Stimulated activated CD8-positive, alpha-beta memory T cell treated with anti-CD3 and anti-CD28 coated beads, Interleukin-2, amount 100 ng/mL, for 48 hours (primary cell): ENCODE results near the gene HSPG2.
"Not testable (repeated sequence)": the region's sequence is repeated elsewhere in the genome, so short reads cannot be mapped to it uniquely, and the experiment has no call there.

ENCODE experiments used
- DNase-seq, 2 donors: peaks; one replicate each; pipeline ENCODE4 v3.0.0-alpha.2; 2020; ENCODE audit warnings: low read depth in 2 of 2

HSPG2 gene

DNA sequence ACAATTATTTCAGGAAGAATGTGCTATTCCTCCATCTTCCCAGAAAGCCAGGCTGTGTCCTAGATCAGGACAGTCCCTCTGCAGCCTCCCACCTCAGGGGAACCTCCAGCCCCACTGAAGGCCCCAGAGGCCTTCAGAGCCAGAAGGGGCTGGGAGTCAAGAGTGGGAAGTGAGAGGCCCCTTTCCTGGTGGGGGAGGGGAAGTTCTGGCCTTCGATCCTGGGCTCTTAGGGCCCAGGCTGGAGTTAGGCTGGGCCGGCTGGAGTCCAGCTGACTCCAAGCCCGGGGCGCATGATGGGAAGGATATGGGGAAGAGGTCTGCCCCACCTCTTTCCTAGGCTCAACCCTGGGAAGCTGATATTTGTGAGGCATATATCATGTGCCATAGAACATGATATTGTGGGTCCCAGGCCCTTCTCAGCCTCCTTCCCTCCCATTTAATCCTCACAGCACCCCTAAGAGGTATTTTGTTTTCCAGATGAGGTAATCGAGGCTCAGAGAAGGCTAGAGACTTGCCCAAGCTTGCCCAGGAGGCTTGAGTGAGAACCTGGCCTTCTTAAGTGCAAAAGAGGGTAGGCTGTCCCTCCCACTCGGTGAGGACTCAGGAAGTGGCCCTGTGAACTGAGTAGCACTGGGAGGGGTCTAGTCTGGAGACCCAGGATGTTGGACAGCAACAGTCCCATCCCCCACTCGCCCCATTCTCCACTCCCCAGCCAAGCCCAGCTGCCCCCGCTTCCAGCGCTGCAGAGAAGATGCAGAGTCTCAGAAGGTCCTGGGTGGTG, 18.6 kb upstream of the HSPG2 start:
- no peak for DNase-seq

DNA sequence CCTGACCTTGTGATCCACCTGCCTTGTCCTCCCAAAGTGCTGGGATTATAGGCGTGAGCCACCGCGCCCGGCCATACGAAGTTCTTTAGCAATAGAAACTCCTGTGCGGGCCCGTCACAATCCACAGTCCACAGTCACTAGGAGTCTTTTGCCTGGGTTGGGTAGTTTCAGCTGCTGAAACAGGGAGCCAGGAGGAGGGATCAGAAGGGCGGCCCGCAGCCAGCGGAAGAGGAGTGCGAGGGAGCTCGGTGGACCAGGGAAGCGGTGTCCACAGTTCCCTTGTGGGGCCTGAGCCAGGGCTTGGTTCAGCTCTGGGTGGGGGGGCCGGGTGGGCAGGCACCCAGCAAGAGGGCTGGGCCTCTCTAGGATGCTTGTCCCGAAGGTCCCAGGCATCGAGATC, 17.9 kb upstream of the HSPG2 start:
- no peak for DNase-seq

DNA sequence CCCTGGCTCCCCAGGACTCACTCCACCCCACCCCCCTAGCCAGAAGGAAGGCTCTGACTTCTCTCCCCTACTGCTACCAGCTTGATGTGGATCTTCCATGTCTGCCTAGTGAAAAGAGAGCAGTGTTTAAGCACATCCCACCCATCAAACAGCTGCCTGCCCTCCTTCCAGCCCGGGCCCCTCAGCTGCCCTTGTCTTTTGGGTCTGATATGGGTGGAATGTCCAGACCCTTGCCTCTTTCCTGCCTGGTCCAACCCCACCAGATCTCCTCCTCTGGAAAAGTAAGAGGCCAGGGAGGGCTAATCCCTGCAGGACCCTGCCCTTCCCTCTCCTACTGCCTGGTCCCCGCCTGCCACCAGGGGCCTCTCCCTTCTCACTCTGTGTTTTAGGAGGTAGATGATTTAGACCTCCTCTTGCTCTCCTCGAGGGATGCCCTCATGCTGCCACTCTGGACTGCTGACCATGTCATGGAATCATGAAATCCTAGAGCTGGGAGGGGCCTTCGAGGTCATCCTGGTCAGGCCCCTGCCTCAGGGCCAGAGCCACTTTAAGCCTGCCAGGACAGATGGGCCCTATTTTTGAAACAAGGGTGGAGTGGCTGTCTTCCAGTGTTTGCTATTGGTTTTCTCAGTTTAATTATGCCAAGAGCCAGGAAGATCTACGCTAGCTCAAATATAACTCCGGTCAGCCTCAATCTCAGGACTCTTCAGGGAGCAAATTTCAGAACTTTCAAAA, 15.8 kb upstream of the HSPG2 start:
- no peak for DNase-seq

DNA sequence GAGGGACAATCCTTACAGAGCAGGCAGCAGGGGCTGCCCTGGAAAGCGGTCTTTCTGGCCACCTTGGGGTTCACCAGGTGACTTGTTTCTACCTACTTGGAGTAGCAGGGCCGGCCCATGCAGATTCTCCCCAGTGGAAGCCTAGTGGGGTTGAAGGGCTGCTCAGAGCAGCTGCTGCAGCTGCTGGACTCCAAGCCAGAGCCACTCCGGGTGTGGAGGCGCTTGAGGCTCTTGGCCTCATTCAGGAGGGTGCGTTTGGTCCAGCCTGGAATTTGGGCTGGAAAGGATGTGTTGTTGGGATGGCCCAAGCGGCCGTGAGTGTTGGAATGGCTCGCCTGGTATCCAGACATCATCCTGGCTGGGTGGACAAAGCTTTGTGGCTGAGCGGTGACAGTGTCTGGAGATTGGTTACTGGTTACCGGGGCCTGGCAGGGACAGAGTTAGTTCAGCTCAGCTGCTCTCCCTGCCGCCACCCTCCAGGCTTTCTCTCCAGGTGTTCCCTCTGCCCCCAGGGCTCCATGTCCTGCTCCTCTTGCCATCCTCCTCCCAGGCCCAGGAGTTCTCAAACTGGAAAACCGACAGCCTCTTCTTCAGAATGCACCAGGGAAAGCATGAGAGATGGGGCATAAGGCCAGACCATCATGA, 14.2 kb upstream of the HSPG2 start:
- no peak for DNase-seq

DNA sequence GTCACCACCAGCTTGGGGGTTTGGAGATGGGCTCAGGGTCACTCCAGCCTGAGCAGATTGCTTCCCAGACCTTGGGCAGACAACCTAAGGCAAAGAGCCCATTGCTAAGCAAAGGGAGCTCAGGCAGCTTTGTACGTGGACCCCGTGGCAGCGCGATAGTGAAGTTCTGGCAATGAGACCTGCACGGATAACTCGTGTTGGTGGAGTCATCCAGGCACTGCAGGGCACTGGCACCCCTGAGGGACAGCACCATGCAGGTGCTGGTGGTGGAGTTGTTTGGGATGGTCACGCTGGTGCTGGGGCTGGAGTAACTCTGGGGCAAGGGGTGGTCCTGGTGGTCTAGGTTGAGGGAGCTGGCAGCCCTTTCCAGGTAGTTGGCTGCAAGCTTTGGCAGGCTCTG, 13.6 kb upstream of the HSPG2 start:
- DNase-seq, result no peak

DNA sequence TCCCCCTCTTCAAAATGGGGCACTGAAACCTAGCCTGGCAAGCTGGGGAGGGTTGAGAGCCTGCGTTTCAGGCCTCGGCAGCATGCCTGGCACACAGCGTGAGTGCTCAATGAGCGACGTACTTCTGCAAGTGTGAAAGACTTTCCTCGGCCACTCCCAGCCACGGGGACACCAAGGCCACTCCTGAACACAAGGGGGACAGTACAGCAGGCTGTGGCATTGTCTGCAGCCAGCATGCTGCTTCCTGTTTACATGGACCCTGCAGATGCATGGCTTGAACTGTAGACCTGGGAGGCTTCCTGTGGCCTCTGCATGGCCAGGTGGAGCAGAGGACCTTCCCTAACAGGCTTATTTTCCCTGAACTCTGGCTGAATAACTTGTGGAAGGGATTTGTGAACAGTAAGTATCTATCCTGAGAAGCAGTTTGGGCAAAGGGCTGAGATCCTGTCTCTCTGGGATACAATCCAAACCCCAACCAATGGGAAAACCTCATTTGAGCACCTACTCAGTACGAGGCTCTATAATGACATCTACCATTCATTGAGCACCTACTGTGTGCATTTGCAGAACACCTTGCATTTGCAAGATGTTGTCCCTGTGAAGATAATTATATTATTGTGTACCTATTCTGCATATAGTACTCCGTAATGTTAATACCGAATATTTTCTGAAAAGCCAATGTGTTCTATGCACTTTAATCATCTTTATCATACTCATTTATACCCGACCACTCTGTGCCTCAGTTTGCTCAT, 9.9 kb upstream of the HSPG2 start:
- no peak for DNase-seq

DNA sequence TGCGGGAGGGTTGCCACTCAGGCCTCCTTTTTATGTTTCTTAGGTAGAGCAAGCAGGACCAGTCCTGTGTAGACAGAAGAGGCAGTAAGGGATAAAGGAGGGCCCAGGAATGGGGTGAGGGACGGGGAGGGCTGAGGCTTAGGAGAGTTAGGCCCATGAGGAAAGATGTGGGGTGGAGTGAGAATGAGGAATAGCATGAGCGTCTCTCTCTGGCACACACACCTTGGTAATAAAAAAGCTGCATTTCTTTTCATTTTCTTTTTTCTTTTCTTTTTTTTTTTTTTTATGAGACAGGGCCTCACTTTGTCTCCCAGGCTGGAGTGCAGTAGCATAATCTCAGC, 7.6 kb upstream of the HSPG2 start:
- no peak for DNase-seq

DNA sequence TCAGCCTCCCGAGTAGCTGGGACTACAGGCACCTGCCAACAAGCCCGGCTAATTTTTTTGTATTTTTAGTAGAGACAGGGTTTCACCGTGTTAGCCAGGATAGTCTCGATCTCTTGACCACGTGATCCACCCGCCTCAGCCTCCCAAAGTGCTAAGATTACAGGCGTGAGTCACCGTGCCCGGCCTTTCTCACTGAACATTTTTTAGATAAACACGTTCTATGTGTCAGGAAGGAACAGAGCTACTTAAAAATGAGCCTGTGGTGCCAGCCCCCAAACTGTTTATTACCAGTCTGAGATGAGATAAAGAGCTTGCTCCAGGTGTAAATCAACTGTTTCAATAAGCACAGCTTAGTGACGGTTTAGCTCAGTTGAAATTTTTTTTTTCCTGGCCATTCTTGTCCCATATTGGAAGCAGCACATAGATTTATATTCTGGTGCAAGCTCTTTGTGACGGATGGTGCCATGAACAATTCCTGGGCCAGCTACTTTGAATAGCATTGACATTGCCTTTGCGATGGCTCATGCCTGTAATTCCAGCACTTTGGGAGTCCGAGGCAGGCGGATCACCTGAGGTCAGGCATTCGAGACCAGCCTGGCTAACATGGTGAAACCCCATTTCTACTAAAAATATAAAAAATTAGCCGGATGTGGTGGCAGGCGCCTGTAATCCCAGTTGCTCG, 6.0 kb upstream of the HSPG2 start:
- not testable (repeated sequence) for DNase-seq

DNA sequence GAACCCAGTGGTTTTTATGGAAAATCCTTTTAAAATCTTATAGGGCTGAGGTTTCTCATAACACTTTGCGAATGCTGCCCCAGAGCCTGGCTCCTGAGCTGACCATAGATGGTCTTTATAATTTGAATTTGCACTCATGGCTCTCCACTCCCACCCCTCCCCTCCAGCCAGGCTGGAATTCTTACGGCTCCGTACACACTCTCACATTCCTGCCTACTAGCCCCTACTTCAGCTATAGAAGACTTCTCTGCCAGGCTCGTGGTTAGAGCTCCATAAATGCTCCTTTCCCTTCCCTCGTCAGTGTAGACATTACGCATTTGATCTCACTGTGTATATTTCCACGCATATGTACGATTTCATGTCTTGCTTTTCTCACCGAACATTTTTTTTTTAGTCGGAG, 5.4 kb upstream of the HSPG2 start:
- DNase-seq, result no peak

DNA sequence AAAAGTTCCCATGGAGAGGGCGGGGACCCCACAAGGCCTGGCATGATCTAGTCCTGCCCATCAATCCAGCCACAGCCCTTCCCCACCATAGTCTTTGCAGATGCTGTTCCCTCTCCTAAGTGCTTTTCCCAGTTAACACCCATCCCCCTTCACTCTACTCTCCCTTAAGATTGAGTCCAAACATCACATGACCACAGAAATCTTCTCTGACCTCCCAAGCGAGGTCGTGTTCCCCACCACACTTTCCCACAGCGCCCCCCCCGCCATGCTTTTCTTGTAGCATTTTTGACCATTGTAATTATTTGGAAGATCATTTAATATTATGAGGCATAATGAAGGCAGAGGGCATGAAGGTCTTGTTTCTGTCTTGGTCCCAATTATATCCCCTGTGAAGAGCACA, 4.3 kb upstream of the HSPG2 start:
- DNase-seq, result no peak

DNA sequence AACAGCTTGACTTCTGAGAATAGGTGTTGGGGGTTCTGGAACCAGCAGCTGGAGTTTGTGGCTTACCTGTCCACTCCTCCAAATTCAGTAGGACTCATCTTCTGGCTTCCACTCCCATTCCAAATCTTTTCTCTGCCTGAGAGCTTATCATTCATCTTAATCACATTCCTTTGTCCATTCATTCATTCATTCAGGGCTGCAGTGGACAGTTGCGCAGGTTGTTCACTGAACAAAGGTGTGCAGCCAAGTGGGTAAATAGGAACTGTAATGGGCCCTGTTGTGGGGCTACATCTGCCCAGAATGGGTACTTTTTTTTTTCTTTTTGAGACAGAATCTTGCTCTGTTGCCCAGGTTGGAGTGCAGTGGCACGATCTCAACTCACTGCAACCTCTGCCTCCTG, 3.4 kb upstream of the HSPG2 start:
- DNase-seq, result no peak

DNA sequence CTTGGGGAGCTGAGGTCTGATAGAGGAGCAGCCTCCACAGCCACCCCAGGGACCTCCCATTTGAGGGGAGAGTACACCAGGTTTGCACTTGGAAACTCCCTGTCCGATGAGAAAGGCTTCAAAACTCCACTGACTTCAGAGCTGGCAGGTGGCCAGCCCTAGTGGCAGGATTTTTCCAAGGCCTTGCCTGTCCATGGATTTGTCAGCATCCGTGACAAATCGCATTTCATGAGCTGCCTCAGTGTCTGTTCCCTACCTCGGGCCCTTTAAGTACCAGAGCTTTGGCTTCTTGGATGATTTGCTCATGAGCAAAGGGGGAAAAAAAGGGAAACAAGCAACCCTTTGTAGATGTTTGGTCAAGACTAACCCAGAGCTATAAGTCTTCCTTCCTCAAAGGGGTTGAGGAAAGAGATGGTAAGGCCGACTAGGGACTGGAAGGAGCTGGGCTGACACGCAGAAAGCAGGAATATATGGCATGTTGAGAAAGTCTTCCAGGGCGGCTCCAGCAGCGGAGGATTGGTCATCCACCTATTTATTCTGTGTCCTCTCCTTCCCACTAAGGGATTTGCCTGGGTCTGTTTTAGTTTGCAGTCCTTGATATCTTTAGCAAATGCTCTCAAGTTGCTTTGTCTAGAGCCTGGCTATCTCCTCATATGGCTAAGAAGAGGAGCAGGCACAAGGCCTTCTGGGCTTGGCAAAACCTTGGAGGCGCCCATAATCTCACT, 2.7 kb upstream of the HSPG2 start:
- DNase-seq, result no peak

DNA sequence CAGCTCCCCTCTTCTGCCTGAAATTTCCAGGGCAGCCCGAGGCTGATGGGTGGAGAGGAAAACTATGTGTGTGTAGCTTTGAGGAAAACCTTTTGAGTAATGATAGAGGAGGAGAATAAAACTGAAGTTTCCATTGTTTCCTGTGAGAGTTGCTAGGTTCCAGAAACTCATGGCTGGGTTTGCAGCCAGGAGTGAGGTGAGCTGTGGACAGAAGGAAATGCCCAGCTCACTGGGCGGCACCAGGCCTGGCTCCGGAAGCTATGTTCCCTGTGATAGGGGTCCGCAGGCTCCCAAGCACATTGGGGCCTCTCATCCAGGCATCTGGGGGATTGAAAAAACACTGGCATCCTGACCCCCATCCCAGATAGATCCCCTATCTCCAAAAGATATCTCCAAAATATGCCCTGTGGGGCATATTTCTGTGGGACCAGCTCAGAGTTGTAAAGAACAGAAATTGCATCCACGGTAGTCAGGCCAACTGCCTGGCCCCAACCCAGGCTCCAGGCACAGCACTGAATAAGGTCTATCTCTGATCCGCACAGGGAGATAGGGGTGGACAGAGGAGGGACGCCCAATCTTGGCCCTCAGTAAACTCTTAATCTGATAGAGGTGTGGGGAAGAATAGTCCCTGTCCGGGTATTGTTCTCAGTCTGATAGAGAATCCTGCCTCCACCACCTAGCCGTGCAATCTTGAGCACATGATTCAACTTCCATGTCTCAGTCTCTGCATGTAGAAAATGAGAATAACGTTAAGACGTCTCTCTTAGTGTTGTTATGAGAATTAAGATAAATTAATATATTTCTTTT, 1.8 kb upstream of the HSPG2 start:
- DNase-seq, result no peak

DNA sequence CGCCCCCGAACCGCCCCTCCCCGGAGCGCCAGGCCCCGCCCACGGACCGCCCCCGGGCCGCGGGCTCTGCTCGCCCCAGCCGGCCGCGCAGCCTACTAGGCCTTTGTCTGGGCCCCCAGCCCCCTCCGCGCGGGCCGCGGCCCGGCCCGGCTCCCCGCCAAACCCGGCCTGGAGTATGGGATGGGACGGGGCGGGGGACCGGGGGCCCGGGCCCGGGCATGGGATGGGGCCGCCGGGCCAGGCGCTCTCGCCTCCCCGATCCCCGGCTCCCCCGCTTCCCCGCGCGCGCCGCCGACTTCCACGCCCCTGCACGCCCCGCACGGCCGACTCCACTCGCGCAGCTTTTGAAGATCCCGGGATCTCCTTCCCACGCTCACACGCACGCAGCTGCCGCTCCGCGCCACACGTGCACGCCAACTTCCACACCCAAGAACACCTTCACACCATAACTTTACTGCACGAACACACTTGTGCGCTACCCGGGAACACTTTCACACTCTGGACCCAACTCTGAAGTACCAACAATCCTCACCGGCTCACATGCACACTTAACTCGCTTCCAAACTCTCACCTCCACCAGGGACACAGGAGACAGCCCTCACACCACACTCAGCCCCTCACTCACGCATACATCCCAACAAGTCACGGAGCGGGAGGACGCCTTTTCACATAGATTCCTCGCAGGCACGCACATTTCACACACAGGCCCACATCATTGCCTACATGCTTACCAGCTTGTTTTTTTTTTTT, 437 bp upstream of the HSPG2 start:
- DNase-seq, result peak; percentile 32 to 48

DNA sequence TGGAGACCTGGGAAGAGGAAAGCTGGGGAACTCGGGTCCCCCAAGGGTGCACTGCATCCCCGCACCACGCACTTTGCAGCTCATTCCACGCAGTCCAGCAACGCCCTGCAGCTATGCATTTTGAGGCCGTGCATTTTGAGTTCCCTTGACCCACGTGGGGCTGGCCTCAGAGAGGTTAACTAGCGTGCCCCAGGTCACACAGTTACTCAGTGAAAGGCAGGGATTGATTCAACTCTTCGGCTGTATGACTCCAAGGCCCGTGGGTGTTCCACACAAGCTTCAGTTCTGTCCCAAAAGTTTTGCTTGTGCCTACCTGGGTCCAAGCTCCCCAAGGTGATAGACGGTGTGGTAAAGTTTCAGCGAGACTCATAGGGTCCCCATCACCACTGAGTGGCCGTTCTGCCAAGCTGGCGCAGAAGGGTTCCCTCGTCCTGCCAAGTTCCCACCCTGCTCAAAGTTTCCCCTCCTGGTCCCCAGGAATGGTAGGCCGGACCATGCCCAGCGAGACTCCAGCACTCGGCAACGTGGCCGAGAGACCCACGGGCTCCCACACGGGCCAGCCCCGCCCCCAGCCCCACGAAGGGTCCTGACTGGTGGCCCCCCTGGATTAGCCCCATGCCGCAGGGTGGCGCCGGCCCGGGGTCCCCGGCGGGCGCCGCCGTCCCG, 611 bp downstream of the HSPG2 start:
- DNase-seq, result no peak

DNA sequence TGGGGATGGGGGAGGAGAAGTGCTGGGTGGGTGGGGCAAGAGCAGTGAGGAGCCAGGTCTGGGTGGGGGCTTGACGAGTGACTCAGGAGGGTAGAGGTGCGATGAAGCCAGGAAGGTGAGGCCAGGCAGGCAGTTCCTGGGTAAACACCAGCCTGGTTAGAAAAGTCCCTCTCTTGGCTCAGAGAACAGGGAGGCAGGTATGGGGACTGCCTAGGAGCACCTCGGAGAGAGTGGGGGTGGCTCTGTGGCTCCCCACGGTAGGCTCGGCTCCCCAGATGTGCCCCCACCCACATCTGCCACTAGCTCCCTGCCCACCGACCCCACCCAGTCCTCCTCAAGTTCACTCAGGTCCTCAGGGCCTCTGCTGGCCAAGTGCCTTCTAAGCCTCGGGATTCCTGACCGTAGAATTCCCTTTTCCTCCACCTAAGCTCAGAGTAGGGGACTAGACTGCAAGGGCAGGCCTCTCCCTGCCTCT, 1.2 kb downstream of the HSPG2 start:
- no peak for DNase-seq

DNA sequence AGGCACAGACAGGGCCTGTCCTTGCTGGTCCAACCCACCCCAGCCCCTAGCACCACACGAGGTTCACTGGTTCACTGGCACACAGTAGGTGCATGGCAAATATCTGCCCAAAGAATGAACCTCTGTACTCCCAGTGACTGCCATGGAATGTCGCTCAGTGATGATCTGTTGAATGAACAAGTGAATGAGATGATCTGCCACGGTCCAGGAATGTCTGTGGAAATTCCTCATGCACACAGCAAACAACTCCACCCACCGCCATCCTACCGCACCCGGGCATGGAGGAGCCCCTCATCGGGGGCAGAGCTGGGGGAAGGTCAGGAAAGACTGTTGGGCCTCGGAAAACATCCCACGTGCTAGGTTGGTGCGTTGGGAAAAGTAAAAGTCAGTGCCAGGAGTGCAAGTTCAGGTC, 1.7 kb downstream of the HSPG2 start:
- DNase-seq, result no peak

DNA sequence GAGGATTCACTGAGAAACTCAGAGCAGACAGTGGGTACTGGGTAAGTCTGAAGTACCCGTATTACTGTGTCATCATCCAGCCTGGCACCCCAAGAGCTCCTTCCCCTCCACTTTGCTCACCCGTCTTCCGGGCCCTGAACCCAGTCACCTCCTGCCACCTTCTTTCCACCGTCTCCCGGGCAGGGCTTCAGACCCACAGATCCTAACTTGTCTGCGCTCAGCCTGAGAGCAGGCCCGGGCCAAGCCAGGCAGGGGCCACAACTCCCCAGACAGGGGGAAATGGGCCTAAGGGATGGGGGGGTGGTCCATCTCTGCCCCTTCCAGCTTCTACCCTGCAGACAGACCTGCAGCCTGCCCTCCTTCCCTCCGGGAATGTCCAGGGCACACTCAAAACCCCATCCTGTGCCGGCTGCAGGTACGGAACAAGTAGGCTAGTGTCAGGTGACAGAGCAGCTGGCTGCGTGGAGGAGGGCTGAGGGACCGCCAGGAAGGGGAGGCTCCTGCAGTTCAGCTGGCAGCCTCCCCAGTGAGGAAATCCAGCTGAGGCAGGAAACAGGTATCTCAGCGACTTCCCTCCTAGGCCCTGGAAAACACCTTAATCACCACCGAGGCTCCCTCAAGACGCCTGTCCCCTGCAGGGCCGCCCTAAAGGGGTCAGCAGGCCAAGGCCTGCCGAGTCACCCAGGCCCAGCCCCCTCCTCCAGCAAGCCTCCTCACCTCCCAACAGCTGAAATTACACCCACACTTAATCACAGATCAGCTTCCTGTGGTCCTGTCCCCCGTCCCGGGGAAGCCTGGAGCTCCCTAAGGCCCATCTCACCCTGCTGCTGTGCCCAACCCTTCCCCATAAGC, 3.5 kb downstream of the HSPG2 start:
- no peak for DNase-seq
